Upper lobe of left lung (tissue), 6 donors: ENCODE measurements around the gene LPAR2. TPM values are rescaled to one million over a fixed set of nuclear protein-coding genes. Genes with fewer than 3 reads are reported as not detected.

ENCODE experiments used
- ATAC-seq, 2 donors: fragments of 200-7000 bp; cut with Tn5 transposase; one replicate each; pipeline ENCODE4 v1.9.1; 2022; ENCODE audit warnings: mild to moderate bottlenecking in 2 of 2, moderate library complexity in 2 of 2; ENCODE audit not compliant: low FRiP score in 2 of 2
- DNase-seq, 2 donors: peaks; one replicate each; pipeline ENCODE4 v3.0.0-alpha.2; 2019 to 2020
- H3K27ac ChIP-seq, 4 donors: fragments of 200-600 bp; sonication (generic); one replicate each; pipeline ENCODE4 v1.5.1; 2016 to 2019
- H3K27me3 ChIP-seq, 4 donors: fragments of 200-600 bp; sonication (generic); one replicate each; pipeline ENCODE4 v1.5.1; 2017 to 2019
- H3K36me3 ChIP-seq, 4 donors: fragments of 200-600 bp; sonication (generic); one replicate each; pipeline ENCODE4 v1.5.1; 2016 to 2019
- H3K4me1 ChIP-seq, 4 donors: fragments of 200-600 bp; sonication (generic); one replicate each; pipeline ENCODE4 v1.5.1; 2018 to 2019
- H3K4me3 ChIP-seq, 4 donors: fragments of 200-600 bp; sonication (generic); one replicate each; pipeline ENCODE4 v1.5.1; 2017 to 2019; ENCODE audit warnings: mild to moderate bottlenecking in 2 of 4, moderate library complexity in 1 of 4
- H3K9me3 ChIP-seq, 4 donors: fragments of 200-600 bp; sonication (generic); one replicate each; pipeline ENCODE4 v1.5.1; 2018 to 2019
- EP300 ChIP-seq, 4 donors: sonication (generic); formaldehyde crosslinking; IDR thresholded peaks; one replicate each; pipeline ENCODE4 v1.5.1; 2017; ENCODE audit warnings: antibody characterized with exemption in 4 of 4, control low read depth in 2 of 4
- POLR2A ChIP-seq, 4 donors: fragments of 450-650 bp; IDR thresholded peaks; one replicate each; pipeline ENCODE4 v1.5.1; 2016 to 2017; ENCODE audit warnings: antibody characterized with exemption in 4 of 4, mild to moderate bottlenecking in 2 of 4
- POLR2AphosphoS5 ChIP-seq, 2 donors: sonication (generic); formaldehyde crosslinking; IDR thresholded peaks; one replicate each; pipeline ENCODE4 v1.5.1; 2017; ENCODE audit warnings: antibody characterized with exemption in 2 of 2
- WGBS, 2 donors: methylation state at CpG; one replicate each; pipeline ENCODE4 v1.1.5; 2017 to 2018; 5-methylcytosine and 5-hydroxymethylcytosine counted together
- total RNA-seq, 6 donors: library from RNA; depleted of rRNA in 4 of 6; stranded (reverse); fragments of >200 nt in 4 of 6; gene quantifications; one replicate each; pipeline versions ENCODE4 v1.1.0 to v1.2.1, GENCODE V29; 2016 to 2021
- TF ChIP-seq, protein P1 (sequence below), 6 experiments: fragments of 450-650 bp in 4 of 6; fragments of 200-600 bp in 2 of 6; sonication (generic) in 2 of 6; IDR thresholded peaks; one replicate each; pipeline ENCODE4 v1.5.1; 2016 to 2019; ENCODE audit warnings: antibody characterized with exemption in 6 of 6
- donor health status: DM: no; HTN: no; CAD: no; lungs with moderate emphysema.
- donor health status: DM: no; HTN: yes; CAD: no; lungs with severe emphysema.

LPAR2 gene
- total RNA-seq, 6 donors from 2014 or later, result 16.4 to 51.3 (median 24.1) TPM

DNA sequence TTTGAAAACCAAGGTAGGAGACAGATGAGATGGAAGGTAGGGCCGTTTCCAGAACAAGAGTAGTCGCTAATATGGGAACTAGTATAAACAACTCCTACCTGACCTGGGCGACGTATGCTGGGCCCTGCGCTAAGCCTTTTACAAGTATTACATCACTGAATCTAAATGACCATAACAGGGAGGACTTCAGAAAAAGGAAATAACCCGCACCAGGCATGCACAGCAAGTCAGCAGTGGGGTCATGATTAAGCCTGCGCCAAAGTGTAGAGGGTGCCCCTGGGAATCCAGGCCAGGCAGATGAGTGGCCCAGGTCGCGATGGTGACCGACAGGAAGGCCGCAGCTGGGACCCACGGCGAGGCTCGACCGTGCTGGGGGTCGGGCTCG is 34.8 kb upstream of the LPAR2 start:
- Histone ChIP-seq H3K4me1 (peaks cover 15 to 37% (median 24%) of the 10 kb centered on the region in 4 donors), H3K27me3 (no peaks in the 10 kb centered on the region), H3K4me3 (peak overlapping the region; percentile 80 to 100 (median 96)), H3K9me3 (no peaks in the 10 kb centered on the region), H3K36me3 (peaks cover 11 to 24% (median 19%) of the 10 kb centered on the region in 4 donors), H3K27ac (peak overlapping the region; percentile 90 to 95 (median 94))
- no peak for ATAC-seq
- no peak for DNase-seq
- TF ChIP-seq, protein P1, sequence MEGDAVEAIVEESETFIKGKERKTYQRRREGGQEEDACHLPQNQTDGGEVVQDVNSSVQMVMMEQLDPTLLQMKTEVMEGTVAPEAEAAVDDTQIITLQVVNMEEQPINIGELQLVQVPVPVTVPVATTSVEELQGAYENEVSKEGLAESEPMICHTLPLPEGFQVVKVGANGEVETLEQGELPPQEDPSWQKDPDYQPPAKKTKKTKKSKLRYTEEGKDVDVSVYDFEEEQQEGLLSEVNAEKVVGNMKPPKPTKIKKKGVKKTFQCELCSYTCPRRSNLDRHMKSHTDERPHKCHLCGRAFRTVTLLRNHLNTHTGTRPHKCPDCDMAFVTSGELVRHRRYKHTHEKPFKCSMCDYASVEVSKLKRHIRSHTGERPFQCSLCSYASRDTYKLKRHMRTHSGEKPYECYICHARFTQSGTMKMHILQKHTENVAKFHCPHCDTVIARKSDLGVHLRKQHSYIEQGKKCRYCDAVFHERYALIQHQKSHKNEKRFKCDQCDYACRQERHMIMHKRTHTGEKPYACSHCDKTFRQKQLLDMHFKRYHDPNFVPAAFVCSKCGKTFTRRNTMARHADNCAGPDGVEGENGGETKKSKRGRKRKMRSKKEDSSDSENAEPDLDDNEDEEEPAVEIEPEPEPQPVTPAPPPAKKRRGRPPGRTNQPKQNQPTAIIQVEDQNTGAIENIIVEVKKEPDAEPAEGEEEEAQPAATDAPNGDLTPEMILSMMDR (IDR thresholded peaks at IDR 0.05), result no peak
- TF ChIP-seq EP300 (IDR thresholded peaks at IDR 0.05) (no peak), POLR2AphosphoS5 (IDR thresholded peaks at IDR 0.05) (no peak), POLR2A (IDR thresholded peaks at IDR 0.05) (no peak)
- WGBS, 2 donors, result 10 to 11% methylated on average over 17 of the region's 17 CpGs

DNA sequence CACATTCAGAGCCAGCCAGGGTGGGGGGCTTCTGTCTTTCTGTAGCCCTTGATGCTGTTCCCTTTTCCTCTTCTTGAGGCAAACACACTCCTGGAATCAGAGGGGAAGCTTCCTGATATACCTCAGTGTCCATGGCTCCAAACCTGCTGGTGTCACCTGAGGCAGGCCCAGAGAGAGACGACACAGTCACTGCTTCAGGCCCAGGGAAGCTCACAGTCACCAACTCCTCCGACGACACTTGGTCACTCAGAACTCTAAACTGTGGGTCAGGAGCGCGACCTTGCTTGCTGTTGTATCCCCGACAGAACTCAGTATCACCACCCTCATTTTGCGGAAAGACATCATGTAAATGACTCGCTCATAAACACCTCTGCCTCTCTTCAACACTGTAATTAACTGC is 34.3 kb upstream of the LPAR2 start:
- Histone ChIP-seq H3K36me3 (peaks cover 14 to 30% (median 24%) of the 10 kb centered on the region in 4 donors), H3K27ac (peak overlapping the region in 2 of 4 donors; percentile 94 to 95), H3K9me3 (no peaks in the 10 kb centered on the region), H3K27me3 (no peaks in the 10 kb centered on the region), H3K4me3 (peak overlapping the region in 3 of 4 donors; percentile 80 to 96 (median 95)), H3K4me1 (peaks cover 14 to 33% (median 22%) of the 10 kb centered on the region in 4 donors)
- TF ChIP-seq POLR2A (IDR thresholded peaks at IDR 0.05), result no peak
- TF ChIP-seq, protein P1 (IDR thresholded peaks at IDR 0.05), result no peak
- TF ChIP-seq POLR2AphosphoS5 (IDR thresholded peaks at IDR 0.05), result no peak
- TF ChIP-seq EP300 (IDR thresholded peaks at IDR 0.05), result no peak
- 81 to 88% methylated on average over 5 to 8 of the region's 8 CpGs for WGBS, 2 donors
- DNase-seq (no peak), ATAC-seq (no peak)

DNA sequence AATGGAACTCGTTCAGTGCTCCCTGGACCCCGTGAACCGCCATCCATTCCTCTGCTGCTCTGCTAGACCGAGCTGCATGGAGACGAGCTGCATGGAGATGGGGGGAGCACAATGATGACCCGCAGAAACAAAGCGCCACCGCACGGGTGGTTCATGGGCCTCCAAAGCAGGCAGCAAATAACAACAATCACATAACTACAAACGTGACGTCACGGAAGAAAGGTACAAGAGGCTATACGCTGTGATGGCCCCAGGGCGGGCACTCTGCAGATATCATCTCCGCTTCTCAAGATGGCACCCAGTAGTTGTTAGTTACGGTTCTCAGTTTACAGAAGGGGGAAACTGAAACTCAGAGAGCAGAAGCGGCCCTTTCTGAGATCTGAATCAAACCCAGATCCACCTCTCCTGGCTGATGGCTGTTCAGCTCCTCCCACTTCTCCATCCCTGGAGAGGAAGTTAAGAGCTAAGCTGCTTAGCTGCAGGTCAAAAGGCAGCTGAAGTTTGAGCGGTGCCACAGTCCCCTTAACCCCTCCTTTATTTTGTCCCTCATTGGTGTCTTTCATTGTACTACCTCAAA is 33.7 kb upstream of the LPAR2 start:
- H3K27ac ChIP-seq, result peak overlapping the region in 2 of 4 donors; percentile 26 to 94
- WGBS, 2 donors, result 73 to 86% methylated on average over 18 of the region's 18 CpGs

DNA sequence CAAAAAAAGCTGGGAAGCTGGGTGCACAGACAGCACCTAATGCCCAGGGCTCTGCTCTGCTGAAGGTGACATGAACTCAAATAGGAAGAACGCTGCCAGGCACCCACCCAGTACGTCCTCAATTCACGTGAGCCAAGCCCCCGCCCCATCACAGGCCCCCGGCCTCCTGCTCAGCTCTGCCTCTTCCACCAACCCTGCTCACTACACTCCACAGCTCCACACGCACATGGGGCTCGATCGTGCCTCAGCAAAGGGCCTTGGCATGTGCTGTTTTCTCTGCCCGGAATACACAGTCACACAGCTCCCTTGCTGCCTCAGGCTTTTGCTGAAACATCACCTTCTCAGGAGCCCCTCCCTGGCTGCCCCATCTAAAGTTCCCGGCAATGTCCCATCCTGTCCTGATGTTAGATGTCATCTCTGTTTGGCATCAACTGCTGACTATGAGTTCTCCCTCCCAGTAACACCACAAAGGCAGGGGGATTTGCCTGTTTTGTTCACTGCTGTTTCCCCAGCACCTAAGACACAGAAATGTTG is 33.2 kb upstream of the LPAR2 start:
- Histone ChIP-seq H3K4me1 (peaks cover 14 to 33% (median 22%) of the 10 kb centered on the region in 4 donors), H3K36me3 (peaks cover 23 to 41% (median 35%) of the 10 kb centered on the region in 4 donors), H3K27me3 (no peaks in the 10 kb centered on the region), H3K27ac (peak overlapping the region in 1 of 4 donors; percentile 26), H3K4me3 (no peak overlapping the region), H3K9me3 (no peaks in the 10 kb centered on the region)
- WGBS, 2 donors, result 89 to 93% methylated on average over 10 of the region's 10 CpGs
- DNase-seq (peak in 1 of 2 donors; percentile 49), ATAC-seq (no peak)
- TF ChIP-seq POLR2A (IDR thresholded peaks at IDR 0.05) (no peak), POLR2AphosphoS5 (IDR thresholded peaks at IDR 0.05) (no peak), EP300 (IDR thresholded peaks at IDR 0.05) (no peak)
- TF ChIP-seq, protein P1 (IDR thresholded peaks at IDR 0.05), result no peak

More for the DNA sequence above, 33.7 kb upstream of the LPAR2 start:
- Histone ChIP-seq H3K27me3 (no peaks in the 10 kb centered on the region), H3K36me3 (peaks cover 17 to 35% (median 30%) of the 10 kb centered on the region in 4 donors), H3K4me3 (peak overlapping the region in 1 of 4 donors; percentile 96), H3K9me3 (no peaks in the 10 kb centered on the region), H3K4me1 (peaks cover 14 to 33% (median 22%) of the 10 kb centered on the region in 4 donors)
- TF ChIP-seq POLR2A (IDR thresholded peaks at IDR 0.05) (no peak), EP300 (IDR thresholded peaks at IDR 0.05) (no peak), POLR2AphosphoS5 (IDR thresholded peaks at IDR 0.05) (no peak)
- TF ChIP-seq, protein P1 (IDR thresholded peaks at IDR 0.05), result no peak
- no peak for DNase-seq
- no peak for ATAC-seq
